Lung (tissue), 12 donors: ENCODE data around the gene SELPLG. TPM values are rescaled to one million over a fixed set of nuclear protein-coding genes. Genes with fewer than 3 reads are reported as not detected.

ENCODE experiments used
- ATAC-seq: fragments of 200-7000 bp; cut with Tn5 transposase; one replicate; pipeline ENCODE4 v1.9.1; 2020; ENCODE audit warnings: moderate number of reproducible peaks; ENCODE audit not compliant: insufficient read depth, low FRiP score
- DNase-seq, 3 donors: peaks; one replicate each; pipeline ENCODE4 v3.0.0-alpha.2; 2013 to 2017
- H3K27ac ChIP-seq, 2 donors: one replicate each; pipeline ENCODE4 v1.5.1; 2013; ENCODE audit warnings: mild to moderate bottlenecking in 2 of 2, moderate library complexity in 2 of 2, control low read depth in 1 of 2, inconsistent platforms in 1 of 2, low read depth in 1 of 2, low read length in 1 of 2
- H3K27me3 ChIP-seq, 3 donors: one replicate each; pipeline ENCODE4 v1.5.1; 2013; ENCODE audit warnings: low read length in 2 of 3; ENCODE audit not compliant: control insufficient read depth in 3 of 3, insufficient read depth in 3 of 3
- H3K36me3 ChIP-seq, 4 donors: one replicate each; pipeline ENCODE4 v1.5.1; 2013; ENCODE audit warnings: low read length in 4 of 4, mild to moderate bottlenecking in 1 of 4, moderate library complexity in 1 of 4; ENCODE audit not compliant: control insufficient read depth in 4 of 4, insufficient read depth in 4 of 4
- H3K4me1 ChIP-seq, 5 donors: one replicate each; pipeline ENCODE4 v1.5.1; 2013; ENCODE audit warnings: low read length in 5 of 5, mild to moderate bottlenecking in 2 of 5, moderate library complexity in 1 of 5; ENCODE audit not compliant: control insufficient read depth in 5 of 5, insufficient read depth in 5 of 5
- H3K4me3 ChIP-seq: one replicate; pipeline ENCODE4 v1.5.1; 2013; ENCODE audit warnings: mild to moderate bottlenecking, control low read depth, moderate library complexity
- H3K9ac ChIP-seq, 2 donors: one replicate each; pipeline ENCODE4 v1.5.1; 2013; ENCODE audit warnings: low read length in 2 of 2, control low read depth in 1 of 2; ENCODE audit not compliant: insufficient read depth in 1 of 2
- H3K9me3 ChIP-seq, 4 donors: one replicate each; pipeline ENCODE4 v1.5.1; 2013; ENCODE audit warnings: low read length in 3 of 4, mild to moderate bottlenecking in 1 of 4, moderate library complexity in 1 of 4; ENCODE audit not compliant: control insufficient read depth in 4 of 4, insufficient read depth in 3 of 4
- WGBS, 2 donors: extraction: QIAGEN DNeasy Blood & Tissue Kit; methylation state at CpG; one replicate each; pipeline ENCODE4 v1.1.7; 2013; 5-methylcytosine and 5-hydroxymethylcytosine counted together
- polyA plus RNA-seq, 2 donors: library from polyadenylated mRNA; stranded (reverse); fragments of 200-250 nt; gene quantifications; one replicate each; pipeline ENCODE4 v1.2.1, GENCODE V29; 2013
- total RNA-seq, 2 donors: library from RNA; depleted of rRNA in 1 of 2; stranded (reverse); fragments of >200 nt in 1 of 2; gene quantifications; one replicate each; pipeline ENCODE4 v1.2.1, GENCODE V29; 2014 to 2021
- TF ChIP-seq, protein P1 (sequence below): IDR thresholded peaks from 2 replicates; pipeline ENCODE4 v1.5.1; 2012; ENCODE audit warnings: mild to moderate bottlenecking; ENCODE audit errors: control extremely low read depth, extremely low read depth
- donor health status: control.
- donor health status: control.
- donor health status: Bipolar disorder and iron deficiency.
- donor health status: healthy.
- donor health status: DM: yes; HTN: yes; CAD: no.

Gene SELPLG
- total and polyA plus RNA-seq, 4 donors, result 11.3 to 97.0 (median 30.5) TPM

DNA sequence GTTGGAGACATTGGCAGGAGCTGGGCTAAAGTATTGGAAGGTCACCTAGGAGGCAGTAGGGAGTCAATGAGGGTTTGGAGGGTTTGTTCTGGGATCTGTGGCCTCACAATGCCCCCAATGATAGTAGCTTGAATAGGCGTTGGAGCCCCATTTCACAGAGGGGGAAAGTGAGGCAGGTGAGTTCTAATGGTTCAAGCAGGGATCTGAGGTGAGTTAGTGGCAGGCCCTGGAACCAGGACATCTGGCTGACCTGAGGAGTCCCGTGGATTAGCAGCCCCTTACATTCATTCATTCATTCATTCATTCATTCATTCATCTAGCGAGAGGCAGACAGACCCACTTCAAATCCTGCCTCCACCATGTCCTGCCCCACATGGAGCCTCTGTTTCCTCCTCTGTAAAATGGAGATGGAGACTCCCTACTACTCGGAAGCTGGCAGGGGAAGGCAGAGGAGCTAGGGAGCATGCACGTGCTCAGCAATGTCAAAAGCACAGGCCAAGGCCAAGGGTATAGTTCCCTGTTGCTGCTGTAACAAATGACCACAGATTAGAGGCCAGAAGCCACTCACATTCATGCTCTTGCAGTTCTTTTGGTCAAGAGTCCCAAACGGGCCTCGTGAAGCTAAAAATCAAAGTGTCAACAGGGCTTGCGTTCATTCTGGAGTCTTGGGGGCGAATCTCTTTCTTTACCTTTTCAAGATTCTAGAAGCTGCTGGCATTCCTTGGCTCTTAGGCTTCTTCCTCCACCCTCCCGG, 33.6 kb downstream of the SELPLG start:
- ATAC-seq (no peak), DNase-seq (no peak)
- H3K9me3 ChIP-seq, result no peaks in the 10 kb centered on the region
- no peak overlapping the region for H3K4me3 ChIP-seq
- H3K4me1 ChIP-seq, result peaks cover 0 to 23% (median 10%) of the 10 kb centered on the region in 5 donors
- no peak overlapping the region for H3K9ac ChIP-seq
- no peak overlapping the region for H3K27ac ChIP-seq
- no peaks in the 10 kb centered on the region for H3K27me3 ChIP-seq
- 82 to 89% methylated on average over 10 of the region's 10 CpGs for WGBS, 2 donors
- TF ChIP-seq, protein P1, sequence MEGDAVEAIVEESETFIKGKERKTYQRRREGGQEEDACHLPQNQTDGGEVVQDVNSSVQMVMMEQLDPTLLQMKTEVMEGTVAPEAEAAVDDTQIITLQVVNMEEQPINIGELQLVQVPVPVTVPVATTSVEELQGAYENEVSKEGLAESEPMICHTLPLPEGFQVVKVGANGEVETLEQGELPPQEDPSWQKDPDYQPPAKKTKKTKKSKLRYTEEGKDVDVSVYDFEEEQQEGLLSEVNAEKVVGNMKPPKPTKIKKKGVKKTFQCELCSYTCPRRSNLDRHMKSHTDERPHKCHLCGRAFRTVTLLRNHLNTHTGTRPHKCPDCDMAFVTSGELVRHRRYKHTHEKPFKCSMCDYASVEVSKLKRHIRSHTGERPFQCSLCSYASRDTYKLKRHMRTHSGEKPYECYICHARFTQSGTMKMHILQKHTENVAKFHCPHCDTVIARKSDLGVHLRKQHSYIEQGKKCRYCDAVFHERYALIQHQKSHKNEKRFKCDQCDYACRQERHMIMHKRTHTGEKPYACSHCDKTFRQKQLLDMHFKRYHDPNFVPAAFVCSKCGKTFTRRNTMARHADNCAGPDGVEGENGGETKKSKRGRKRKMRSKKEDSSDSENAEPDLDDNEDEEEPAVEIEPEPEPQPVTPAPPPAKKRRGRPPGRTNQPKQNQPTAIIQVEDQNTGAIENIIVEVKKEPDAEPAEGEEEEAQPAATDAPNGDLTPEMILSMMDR, result no peak
- peaks cover 0 to 4% (median 0%) of the 10 kb centered on the region in 4 donors for H3K36me3 ChIP-seq

DNA sequence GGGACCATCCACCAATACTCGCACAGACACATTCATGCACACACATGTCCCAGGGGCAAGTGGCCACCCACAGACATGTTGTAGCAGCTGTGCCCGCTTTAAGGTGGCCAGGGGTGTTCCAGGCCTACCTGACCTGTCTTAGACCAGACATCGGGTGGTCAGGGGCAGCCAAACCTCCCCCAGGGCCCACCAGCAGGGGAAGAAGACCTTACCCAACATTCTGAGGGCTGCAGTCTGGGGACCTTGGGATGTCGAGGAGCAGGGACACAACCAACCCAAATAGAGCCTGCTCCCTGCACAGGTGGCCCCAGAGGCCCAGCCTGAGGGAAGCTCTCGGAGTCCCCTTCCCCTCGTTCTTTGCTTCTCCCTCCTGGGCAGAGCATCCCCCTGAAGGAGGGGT, 34.2 kb downstream of the SELPLG start:
- 79 to 90% methylated on average over 6 of the region's 6 CpGs for WGBS, 2 donors
- Histone ChIP-seq H3K27ac (no peak overlapping the region), H3K4me3 (no peak overlapping the region), H3K9me3 (no peaks in the 10 kb centered on the region), H3K36me3 (peaks cover 0 to 5% (median 0%) of the 10 kb centered on the region in 4 donors), H3K9ac (no peak overlapping the region), H3K27me3 (no peaks in the 10 kb centered on the region), H3K4me1 (peaks cover 0 to 23% (median 10%) of the 10 kb centered on the region in 5 donors)
- ATAC-seq, result no peak
- DNase-seq, result no peak
- TF ChIP-seq, protein P1, result no peak

DNA sequence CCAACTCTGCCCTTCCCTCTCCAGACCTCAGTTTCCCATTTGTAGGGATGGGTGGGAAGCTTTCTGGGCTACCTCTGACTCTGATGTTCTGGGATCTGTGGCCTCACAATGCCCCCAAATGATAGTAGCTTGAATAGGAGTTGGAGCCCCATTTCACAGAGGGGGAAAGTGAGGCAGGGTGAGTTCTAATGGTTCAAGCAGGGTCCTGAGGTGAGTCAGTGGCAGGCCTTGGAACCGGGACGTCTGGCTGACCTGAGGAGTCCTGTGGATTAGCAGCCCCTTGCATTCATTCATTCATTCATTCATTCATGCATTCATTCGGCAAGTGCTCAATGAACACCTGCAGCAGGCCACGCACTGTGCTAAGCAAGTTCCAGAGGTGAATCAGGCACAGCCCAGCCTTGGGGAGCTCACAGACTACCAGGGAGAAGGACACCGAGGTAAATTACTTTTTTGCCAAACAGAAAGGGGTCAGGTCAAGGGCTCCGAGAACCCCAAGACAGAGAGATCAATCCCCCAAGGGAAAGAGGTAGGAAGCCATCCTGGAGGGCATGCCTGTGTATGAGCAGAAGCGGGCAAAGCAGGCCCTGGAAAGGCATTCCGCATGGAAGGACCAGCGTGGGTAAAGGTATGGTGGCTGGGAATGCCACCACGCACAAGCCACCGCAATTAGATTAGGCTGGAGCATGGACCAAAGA, 35.0 kb downstream of the SELPLG start:
- no peak for DNase-seq
- H3K36me3 ChIP-seq, result peaks cover 0 to 5% (median 0%) of the 10 kb centered on the region in 4 donors
- WGBS, 2 donors, result 92 to 94% methylated on average over 11 of the region's 11 CpGs
- no peaks in the 10 kb centered on the region for H3K27me3 ChIP-seq
- no peak overlapping the region for H3K4me3 ChIP-seq
- H3K9me3 ChIP-seq, result no peaks in the 10 kb centered on the region
- H3K9ac ChIP-seq, result peak overlapping the region in 1 of 2 donors; percentile 37
- TF ChIP-seq, protein P1, result no peak
- ATAC-seq, result no peak
- peak overlapping the region in 1 of 2 donors; percentile 9 for H3K27ac ChIP-seq
- peaks cover 0 to 23% (median 10%) of the 10 kb centered on the region in 5 donors for H3K4me1 ChIP-seq
